Measurements from ENCODE around the gene ZBTB20. TPM values are rescaled to one million over a fixed set of nuclear protein-coding genes. Genes with fewer than 3 reads are reported as not detected.

Gene ZBTB20
- total and polyA plus RNA-seq, 7 donors: under 0.01 to 113 (median 58.6) TPM

- intact Hi-C loops (cut with DNase I): no loop called here
- H3K27ac ChIP-seq: no peak overlapping the region
- 87 to 89% methylated on average over 5 of the region's 5 CpGs for WGBS, 2 donors
Observed at GRCh38 chr3:114800272-114801031, 346.6 kb downstream of the ZBTB20 start.

GRCh38 chr3:114799816-114800215, 347.3 kb downstream of the ZBTB20 start:
- H3K4me3 ChIP-seq: no peak overlapping the region
- WGBS, 2 donors: 92 to 94% methylated on average over 4 of the region's 4 CpGs
- no peaks in the 10 kb centered on the region for H3K27me3 ChIP-seq
- H3K36me3 ChIP-seq: no peaks in the 10 kb centered on the region
- DNase-seq: no peak
- TF ChIP-seq EP300 (IDR thresholded peaks at IDR 0.05) (no peak), POLR2A (IDR thresholded peaks at IDR 0.05) (no peak), POLR2AphosphoS5 (IDR thresholded peaks at IDR 0.05) (no peak)
- TF ChIP-seq, protein P1, sequence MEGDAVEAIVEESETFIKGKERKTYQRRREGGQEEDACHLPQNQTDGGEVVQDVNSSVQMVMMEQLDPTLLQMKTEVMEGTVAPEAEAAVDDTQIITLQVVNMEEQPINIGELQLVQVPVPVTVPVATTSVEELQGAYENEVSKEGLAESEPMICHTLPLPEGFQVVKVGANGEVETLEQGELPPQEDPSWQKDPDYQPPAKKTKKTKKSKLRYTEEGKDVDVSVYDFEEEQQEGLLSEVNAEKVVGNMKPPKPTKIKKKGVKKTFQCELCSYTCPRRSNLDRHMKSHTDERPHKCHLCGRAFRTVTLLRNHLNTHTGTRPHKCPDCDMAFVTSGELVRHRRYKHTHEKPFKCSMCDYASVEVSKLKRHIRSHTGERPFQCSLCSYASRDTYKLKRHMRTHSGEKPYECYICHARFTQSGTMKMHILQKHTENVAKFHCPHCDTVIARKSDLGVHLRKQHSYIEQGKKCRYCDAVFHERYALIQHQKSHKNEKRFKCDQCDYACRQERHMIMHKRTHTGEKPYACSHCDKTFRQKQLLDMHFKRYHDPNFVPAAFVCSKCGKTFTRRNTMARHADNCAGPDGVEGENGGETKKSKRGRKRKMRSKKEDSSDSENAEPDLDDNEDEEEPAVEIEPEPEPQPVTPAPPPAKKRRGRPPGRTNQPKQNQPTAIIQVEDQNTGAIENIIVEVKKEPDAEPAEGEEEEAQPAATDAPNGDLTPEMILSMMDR (IDR thresholded peaks at IDR 0.05): no peak
- H3K27ac ChIP-seq: no peak overlapping the region
- H3K9me3 ChIP-seq: no peaks in the 10 kb centered on the region
- no peaks in the 10 kb centered on the region for H3K4me1 ChIP-seq
- intact Hi-C loops (cut with DNase I): no loop called here

More at GRCh38 chr3:114800272-114801031, 346.6 kb downstream of the ZBTB20 start:
- TF ChIP-seq EP300 (IDR thresholded peaks at IDR 0.05): no peak
- TF ChIP-seq, protein P1 (IDR thresholded peaks at IDR 0.05): no peak
- no peak for TF ChIP-seq POLR2AphosphoS5 (IDR thresholded peaks at IDR 0.05)
- TF ChIP-seq POLR2A (IDR thresholded peaks at IDR 0.05): no peak
- DNase-seq: no peak
- no peaks in the 10 kb centered on the region for H3K27me3 ChIP-seq
- no peaks in the 10 kb centered on the region for H3K4me1 ChIP-seq
- H3K36me3 ChIP-seq: no peaks in the 10 kb centered on the region
- no peak overlapping the region for H3K4me3 ChIP-seq
- no peaks in the 10 kb centered on the region for H3K9me3 ChIP-seq

GRCh38 chr3:114796796-114797195, 350.3 kb downstream of the ZBTB20 start:
- Histone ChIP-seq H3K4me1 (no peaks in the 10 kb centered on the region), H3K36me3 (no peaks in the 10 kb centered on the region), H3K27me3 (no peaks in the 10 kb centered on the region), H3K4me3 (no peak overlapping the region), H3K27ac (no peak overlapping the region), H3K9me3 (no peaks in the 10 kb centered on the region)
- no peak for DNase-seq
- TF ChIP-seq, protein P1 (IDR thresholded peaks at IDR 0.05): no peak
- TF ChIP-seq POLR2AphosphoS5 (IDR thresholded peaks at IDR 0.05): no peak
- no peak for TF ChIP-seq POLR2A (IDR thresholded peaks at IDR 0.05)
- TF ChIP-seq EP300 (IDR thresholded peaks at IDR 0.05): no peak
- intact Hi-C loops (cut with DNase I): no loop called here

- Histone ChIP-seq H3K27ac (no peak overlapping the region), H3K27me3 (no peaks in the 10 kb centered on the region), H3K4me1 (peaks cover 0 to 6% (median 2%) of the 10 kb centered on the region in 4 donors), H3K9me3 (no peaks in the 10 kb centered on the region), H3K36me3 (no peaks in the 10 kb centered on the region), H3K4me3 (no peak overlapping the region)
- DNase-seq: no peak
- 88 to 91% methylated on average over 2 of the region's 2 CpGs for WGBS, 2 donors
- TF ChIP-seq EP300 (IDR thresholded peaks at IDR 0.05) (no peak), POLR2AphosphoS5 (IDR thresholded peaks at IDR 0.05) (no peak), POLR2A (IDR thresholded peaks at IDR 0.05) (no peak)
- TF ChIP-seq, protein P1 (IDR thresholded peaks at IDR 0.05): no peak
- intact Hi-C loops (cut with DNase I): no loop called here
Observed at GRCh38 chr3:114794894-114795630, 352.0 kb downstream of the ZBTB20 start.
